Measurements from ENCODE around the gene MIF4GD.

DNA sequence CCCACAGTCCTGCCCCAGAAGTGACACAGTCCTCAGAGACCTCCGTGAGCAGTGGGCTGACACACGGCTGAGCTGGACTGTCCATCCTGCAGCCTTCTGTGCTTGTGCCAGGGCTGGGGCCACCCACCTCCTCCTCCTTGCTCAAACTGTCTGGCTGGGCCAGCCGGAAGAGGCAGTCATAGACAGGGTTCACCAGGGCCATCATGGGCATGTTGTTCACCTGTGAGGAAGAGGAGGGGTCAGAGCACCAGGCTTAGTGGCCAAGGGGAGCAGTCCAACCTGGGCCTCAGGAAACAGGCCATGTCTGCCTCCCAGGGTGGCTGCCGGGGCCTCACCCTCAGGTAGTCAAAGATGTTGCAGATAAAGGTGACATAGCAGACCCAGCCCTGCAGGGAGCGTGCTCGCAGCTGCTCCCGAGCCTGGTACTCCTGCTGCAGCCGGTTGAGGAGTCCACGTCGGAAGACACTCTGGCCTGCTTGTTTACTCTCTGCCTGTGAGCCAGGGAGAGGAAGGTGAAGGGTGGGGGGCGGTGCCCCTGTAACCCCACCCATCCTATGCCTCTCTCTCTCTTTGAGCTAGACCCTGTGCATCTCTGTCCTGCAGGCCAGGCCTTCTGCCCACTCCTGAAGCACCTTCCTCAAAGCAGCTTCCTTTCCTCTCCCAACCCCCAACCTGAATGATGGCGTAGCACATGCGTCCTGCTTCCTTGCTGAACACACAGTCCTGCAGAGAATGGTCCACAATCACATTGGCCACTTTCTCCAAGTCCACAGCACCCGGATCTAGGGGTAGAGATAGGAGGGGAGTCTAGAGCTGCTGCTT lies 3.4 kb downstream of the MIF4GD start:
- TF ChIP-seq, protein P1, sequence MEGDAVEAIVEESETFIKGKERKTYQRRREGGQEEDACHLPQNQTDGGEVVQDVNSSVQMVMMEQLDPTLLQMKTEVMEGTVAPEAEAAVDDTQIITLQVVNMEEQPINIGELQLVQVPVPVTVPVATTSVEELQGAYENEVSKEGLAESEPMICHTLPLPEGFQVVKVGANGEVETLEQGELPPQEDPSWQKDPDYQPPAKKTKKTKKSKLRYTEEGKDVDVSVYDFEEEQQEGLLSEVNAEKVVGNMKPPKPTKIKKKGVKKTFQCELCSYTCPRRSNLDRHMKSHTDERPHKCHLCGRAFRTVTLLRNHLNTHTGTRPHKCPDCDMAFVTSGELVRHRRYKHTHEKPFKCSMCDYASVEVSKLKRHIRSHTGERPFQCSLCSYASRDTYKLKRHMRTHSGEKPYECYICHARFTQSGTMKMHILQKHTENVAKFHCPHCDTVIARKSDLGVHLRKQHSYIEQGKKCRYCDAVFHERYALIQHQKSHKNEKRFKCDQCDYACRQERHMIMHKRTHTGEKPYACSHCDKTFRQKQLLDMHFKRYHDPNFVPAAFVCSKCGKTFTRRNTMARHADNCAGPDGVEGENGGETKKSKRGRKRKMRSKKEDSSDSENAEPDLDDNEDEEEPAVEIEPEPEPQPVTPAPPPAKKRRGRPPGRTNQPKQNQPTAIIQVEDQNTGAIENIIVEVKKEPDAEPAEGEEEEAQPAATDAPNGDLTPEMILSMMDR (IDR thresholded peaks at IDR 0.05): no peak
- no peak for TF ChIP-seq POLR2AphosphoS5 (IDR thresholded peaks at IDR 0.05)
